Stimulated activated naive CD4-positive, alpha-beta T cell (primary cell): ENCODE measurements around the gene IL4R.

Experiments
- DNase-seq, 6 experiments: peaks; one replicate each; lab custom pipeline; 2025; lab: John Stamatoyannopoulos, UW

The IL4R gene

DNA sequence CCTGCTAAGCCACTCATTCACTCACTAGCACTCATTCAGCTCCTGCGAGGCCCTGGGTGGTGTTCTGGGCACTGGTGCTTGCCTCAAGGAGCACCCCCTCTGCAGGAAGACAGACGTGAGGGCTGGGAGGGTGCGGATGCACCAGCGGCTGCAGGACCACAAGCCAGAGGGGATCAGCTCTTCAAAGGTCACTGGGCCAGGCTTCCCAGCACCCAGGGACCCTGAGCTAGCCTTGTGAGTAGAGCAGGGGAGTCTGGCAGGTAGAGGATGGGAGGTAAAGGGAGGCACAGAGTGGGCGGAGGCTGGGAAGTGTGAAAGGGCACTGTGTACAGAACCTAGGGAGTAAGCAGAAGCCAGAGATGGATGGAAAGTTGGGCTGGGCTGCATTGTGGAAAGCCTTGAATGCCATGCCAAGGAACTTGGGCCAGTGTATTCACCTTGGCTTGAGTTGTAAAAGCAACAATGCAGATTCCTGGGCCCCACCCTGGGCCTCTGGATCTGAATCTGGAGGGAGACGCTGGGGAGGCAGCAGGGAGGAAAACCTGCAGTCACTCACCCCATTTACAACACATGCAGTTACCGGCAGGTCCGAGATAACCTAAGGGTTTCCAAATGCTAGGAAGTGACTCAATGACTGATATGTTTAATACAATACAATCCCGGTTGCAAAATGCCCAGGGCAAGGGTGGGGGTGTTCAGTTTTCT, 1.7 kb downstream of the IL4R start:
- DNase-seq, result peak; percentile 14 to 57 (median 34)

DNA sequence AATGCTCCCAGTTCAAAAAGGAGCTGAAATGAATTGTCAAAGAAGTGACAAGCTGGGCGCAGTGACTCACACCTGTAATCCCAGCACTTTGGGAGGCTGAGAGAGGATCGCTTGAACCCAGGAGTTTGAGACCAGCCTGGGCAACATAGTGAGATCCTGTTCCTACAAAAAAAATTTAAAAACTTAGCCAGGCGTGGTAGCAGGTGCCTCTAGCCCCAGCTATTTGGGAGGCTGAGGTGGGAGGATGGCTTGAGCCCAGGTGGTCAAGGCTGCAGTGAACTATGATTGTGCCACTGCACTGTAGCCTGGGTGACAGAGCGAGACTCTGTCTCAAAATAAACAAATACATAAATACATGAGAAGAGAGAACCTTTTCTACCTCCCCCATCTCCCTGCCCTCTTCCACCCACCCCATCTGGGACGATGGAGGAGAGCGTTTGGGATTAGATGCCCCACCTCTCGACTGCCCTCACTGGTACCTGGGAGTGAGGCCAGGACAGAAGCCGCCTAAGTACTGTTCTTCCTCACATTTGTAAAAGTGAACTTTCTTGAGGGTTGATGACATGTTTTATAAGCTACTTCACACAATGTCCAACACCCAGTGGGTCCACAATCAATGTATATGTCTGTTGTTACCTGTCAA, 2.4 kb downstream of the IL4R start:
- peak in 1 of 6 experiments; percentile 38 for DNase-seq

DNA sequence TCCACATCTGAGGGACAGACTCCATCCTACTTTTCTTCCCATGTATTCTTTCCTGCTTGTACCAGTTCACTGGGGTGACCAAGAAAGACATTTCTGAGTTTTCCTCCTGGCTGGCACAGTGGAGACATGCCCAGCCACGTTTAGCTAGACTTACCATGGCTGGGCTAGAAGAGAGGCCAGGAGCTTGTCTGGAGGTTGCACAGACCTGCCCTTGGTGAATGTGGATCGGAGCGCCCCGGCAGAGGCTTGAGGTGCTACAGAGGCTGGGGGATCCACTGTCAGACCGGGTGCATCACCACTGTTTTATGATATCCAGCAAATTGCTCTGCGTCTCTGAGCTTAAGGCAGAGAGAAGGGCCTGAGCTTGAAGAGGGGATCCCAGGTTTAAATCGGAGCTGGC, 3.5 kb downstream of the IL4R start:
- DNase-seq, result peak in 2 of 6 experiments; percentile 15 to 20

DNA sequence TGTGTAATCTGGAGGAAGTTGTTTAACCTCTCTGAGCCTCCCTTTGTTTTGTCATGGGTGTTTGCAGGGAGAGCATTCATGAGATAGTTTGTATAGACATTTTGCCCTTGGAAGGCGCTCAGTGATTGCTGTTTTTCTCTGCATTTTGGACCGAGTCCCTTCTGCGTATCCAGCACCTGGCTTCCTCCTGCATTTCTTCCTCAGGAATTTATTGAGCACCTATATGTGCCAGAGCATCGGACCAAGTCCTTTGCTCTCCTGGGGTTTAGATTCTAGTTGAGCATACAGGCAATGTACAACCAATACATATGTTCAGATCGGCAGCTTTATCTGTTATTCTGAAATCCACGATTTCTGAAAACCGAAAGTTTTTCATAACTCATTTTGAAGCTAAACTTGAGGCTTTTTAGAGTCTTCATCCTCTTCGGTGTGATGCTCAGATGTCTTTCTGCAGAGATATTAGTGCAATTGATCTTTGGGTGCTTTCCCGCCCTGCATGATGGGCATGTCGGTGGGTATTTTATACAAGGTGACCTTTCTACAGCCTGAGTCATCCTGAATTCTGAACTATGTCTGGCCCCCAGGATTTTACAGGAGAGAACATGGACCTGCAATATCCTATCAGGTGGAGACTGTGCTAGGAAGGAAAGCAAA, 4.1 kb downstream of the IL4R start:
- peak in 3 of 6 experiments; percentile 6 to 51 (median 29) for DNase-seq

DNA sequence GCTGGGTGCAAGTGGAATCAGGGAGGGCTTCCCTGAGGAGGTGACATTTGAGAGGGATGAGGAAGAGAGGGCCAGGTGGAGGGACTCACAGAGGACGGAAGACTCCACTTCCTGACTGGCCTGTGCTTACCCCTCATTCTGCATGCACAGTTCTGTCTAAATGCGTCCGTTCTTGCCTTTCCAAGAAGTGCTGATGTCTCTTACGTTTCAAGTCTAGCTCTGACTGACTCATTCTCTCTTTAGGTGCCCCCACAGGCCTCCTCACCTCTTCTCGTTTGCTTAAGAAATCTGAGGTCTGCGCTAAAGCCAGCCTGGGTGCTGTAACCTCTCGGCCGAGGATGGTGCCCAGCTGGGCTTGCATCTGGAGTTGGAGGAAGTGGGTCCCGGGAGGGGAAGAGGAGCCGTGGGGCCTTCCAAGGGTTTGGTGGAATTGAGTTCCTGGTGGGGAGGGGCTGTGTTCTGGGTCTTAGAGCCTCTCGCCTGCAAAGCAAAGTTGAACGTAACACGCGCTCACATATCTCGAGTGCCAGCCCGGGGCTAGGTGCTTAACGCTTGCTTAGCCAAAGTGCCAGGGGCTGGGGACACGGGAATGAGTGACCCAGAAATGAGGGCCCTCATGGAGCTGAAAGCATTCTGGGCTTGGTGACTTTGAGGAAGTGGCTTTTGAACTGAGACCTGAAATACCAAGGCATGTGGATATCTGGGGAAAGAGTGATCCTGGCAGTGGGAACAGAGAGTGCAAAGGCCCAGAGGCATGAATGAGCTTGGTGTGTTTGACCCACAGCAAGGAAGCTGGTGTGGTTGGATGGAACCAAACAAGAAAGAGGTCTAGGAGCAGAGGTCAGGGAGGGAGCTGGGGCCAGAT, 4.8 kb downstream of the IL4R start:
- peak in 5 of 6 experiments; percentile 34 to 63 (median 49) for DNase-seq

DNA sequence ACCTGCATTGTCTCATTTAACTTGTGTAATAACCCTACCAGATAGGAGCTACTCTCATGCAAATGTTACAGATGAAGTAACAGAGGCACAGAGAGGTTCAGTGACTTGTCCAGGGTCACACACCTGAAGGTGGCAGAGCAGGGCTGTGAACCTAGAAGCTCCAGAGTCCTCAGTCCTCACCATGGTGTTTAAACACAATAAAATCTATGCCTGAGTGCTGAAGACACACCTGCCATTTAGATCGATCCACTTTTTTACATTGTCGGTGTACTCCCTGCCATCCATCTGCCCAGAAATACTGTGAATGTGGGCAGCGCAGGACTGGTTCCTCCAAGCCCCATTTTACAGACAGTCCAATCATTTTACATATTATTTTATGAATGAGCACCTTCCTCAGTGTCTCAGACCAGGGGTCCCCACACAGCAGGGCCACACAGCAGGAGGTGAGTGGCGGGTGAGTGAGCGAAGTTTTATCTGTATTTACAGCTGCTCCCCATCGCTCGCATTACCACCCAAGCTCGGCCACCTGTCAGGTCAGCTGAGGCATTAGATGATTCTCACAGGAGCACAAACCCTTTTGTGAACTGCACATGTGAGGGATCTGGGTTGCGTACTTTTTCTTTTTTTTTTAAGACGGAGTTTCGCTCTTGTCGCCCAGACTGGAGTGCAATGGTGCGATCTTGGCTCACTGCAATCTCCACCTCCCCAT, 5.6 kb downstream of the IL4R start:
- DNase-seq, result no peak

DNA sequence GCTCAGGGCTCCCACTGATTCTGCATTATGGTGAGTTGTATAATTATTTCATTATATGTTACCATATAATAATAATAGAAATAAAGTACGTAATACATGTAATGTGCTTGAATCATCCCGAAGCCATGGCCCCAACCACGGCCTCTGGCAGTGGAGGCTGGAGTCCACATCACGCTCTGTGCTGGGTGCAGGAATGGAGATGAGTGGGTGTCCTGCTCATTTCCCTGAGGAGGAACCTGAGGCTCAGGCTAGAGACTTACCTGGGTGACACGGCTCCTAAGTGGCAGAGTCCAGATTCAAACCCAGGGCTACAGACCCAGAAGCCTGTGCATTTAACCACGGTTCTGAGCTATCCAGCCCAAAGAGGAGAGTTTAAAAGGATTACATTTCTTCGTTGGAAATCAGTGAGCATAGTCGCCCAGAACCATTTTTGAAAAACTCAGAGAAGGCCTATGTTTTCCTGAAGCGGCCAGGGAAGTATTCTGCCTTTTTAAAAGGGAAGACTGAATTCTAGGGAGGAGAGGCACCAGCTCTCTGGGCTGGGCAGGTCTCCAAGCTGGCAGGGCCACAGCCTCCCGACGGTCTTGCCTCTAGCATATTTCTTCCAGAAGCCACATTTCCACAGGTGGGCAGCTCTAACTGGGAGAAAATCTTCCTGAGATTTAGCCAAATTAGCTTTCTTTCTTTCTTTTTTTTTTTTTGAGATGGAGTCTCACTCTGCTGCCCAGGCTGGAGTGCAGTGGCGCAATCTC, 6.7 kb downstream of the IL4R start:
- DNase-seq, result no peak

DNA sequence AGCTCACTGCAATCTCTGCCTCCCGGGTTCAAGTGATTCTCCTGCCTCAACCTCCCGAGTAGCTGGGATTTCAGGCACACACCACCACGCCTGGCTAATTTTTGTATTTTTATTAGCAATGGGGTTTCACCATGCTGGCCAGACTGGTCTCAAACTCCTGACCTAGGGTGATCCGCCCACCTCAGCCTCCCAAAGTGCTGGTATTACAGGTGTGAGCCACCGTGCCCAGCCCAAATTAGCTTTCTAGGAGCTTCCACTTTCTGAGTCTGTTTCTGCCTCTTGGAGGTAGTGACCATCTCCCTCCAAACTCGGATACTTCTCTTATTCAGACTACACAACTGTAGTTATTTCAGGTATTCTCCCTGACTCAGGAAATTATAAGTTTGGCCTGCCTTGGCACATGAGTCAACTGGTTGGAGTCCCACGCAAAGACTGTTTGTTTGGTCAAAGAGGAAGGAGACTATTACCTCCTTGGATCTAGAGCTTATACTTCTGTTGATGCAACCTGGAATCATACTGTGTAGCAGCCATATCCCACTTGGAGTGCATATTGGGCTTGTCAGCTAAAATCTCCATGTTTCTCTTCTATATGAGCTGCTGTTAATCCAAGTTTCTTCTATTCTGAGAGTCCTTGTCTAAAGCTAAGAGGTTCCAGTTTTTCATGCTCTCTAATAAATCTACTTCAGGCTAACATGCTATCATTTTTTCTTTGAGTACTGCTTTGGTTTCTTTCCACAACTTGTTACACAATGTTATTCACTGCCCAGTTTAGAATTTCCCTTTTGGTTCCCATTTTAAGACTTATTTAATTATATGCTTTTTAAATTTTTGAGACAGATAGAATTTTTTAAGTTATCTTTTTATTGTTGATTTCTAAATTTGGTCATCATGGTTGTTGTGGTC, 7.5 kb downstream of the IL4R start:
- no peak for DNase-seq

DNA sequence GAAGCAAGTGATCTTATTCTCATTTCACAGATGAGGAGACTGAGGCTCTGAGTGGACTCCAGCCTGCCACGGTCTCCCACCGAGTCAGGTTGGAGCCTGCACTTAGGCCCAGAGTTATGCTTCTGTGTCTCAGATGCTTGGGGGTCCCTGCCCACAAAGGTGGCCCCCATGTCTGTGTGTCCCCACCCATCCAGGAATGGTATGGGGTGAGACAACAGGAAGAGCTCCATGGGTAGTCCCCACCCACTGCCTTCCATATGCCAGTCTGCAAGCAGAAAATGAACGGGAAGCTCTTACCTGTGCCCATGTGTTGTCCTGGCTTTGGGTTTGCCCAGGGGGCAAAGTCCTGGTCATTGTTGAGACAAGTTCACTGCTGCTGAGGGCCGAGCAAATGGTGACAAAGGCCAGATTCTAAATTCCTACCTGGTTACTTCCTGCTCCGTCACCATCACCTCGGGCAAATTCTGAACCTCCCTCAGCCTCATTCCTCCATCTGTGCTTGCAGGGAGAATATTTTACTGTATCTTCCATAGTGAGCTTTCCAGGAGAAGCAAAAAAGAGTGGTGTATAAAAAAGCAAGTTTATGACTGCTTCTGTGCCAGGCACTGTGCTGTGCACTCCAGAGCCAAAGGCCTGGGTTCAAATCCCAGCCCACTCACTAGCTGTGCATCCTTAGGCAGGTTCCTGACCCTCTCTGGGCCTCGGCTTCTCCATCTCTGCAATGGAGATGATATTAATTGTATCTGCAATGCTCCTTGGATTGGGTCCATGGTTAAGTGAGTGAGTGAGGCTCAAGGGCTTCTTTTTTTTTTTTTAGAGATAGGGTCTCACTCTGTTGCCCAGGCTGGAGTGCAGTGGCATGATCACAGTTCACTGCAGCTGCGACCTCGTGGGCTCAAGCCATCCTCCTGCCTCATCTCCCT, 9.3 kb downstream of the IL4R start:
- no peak for DNase-seq

DNA sequence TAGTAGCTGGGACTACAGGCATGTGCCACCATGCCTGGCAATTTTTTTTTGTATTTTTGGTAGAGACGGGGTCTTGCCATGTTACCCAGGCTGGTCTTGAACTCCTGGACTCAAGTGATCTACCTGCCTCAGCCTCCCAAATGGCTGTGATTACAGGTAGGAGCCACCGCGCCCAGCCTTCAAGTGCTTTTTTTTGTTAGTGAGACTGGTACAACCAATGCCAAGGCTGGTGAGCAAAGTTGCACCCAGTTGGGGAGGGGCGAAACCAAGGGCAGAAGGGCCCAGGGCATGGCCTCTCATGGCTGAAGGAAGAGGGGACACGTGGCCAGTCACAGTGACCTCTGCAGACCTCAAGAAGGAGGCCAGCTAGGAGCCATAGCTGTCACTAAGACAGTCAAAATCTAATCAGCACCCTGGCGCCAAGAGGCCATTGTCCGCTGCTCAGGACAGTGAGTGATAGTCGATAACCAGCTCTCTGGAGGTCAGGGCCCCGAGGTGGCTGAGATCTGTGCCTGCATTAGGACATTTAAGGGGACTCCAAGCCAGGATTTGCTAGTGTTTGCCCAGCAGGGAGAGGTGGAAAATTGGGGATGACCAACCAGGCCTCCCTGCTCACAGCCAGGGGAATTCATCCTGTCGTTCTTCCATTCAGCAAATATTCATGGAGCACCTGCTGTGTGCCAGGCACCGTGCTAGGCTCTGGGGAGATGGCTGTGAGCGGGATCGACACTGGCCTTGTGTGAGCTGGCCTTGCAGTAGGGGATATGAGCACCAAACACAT, 10.2 kb downstream of the IL4R start:
- DNase-seq, result no peak

DNA sequence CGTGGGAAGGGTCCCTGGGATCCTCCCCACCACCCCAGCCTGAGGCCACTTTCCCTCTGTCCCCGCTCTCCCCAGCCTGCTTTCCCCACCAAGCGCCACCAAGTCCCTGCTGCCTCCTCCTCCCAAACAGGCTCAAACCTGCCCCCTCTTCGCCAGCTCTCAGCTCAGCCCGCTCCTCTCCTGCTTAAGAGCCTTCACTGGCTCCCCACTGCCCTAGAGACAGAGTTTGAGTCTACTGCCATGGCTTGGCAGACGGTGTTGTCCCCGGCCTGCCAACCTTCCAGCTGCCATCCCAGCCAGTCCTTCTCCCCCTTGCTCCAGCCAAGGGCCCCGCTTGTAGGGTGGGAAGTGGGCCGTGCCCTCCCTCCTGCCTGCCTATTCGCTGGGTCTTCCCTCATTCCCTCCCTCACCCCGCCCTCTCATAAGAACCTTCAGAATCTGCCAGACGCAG, 11.1 kb downstream of the IL4R start:
- no peak for DNase-seq

DNA sequence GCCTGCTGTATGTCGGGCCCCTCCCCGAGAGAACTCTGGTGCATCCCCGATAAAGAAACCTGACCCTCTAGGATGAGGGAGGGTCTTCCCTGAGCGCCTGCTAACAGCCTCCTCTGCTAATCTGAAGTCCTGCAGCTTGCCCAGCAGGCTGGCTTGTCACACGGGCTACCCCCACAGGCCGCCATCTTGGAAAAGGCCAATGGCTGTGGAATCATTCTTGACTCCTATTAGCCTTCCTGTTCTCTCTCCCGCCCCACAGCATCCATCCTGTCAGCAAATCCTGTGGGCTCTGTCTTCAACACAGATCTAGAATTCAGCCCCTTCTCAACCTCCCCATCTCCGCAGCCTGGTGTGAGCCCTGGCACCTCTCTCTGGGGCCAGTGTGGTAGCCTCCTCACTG, 12.0 kb downstream of the IL4R start:
- DNase-seq, result no peak

DNA sequence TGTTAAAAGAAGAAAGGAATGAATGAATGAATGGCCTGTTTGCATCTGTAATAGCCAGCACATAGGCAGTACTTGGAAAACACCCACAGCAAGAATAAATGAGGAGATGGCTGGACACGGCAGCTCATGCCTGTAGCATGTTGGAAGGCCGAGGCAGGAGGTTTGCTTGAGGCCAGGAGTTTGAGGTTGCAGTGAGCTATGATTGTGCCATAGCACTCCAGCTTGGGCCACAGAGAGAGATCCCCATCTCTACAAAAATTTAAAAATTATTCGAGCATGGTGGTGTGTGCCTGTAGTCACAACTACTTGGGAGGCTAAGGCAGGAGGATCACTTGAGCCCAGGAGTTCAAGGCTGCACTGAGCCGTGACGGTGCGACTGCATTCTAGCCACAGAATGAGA, 12.5 kb downstream of the IL4R start:
- DNase-seq, result no peak

DNA sequence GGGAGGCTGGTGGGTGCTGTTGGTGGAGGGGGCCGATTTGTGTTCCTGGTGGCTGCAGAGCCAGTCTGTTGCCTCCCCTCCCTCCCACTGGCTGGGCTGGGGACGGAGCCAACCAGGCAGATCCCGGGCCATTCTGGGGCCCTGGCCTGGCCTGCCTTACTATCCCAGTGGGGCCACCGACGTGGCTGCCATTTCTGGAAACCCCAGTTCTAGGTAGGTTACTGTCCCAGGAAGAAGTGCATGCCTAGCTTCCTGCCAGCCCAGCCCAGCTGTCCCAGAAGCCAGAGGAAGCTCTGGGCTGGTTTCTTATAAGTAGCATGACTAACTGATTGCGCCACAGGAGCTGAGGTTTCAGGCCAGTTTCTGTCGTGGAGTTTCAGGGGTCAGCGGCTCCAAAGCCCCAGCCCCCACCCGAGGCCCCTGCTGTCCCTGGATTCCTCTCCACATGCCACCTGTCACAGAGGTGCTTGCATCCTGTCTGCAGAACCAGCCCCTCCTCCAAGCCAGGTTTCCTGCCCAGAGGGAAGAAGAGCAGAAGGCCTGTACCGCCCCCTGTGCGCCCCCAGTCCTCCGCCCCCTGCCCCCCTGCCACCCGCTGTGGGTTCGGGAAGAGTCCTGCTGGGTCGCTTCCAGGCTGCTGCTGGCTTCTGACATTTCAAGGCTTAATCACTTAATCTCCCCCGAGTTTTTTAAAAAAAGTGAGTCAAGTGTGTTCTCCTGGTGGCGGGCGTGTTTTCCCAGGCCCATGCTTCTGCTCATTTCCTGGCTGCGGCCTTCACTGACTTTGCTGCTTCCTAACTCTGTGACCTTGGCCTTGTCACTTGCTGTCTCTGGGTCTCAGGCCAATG, 13.2 kb downstream of the IL4R start:
- peak; percentile 4 to 44 (median 20) for DNase-seq

DNA sequence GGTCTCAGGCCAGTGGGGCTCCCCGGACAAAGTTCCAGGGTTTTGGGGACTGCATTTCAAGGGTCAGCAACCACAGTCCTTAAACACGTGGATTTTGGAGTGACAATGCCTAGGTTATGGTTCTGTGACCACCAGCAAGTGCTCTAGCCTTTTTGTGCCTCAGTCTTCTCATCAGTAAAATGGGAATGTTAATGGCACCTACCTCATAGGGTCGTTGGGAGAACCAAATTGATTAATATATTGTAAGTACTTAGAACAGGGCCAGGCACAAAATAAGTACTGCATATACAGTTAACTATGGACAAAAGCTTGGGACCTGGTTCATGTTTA, 13.8 kb downstream of the IL4R start:
- DNase-seq, result no peak

DNA sequence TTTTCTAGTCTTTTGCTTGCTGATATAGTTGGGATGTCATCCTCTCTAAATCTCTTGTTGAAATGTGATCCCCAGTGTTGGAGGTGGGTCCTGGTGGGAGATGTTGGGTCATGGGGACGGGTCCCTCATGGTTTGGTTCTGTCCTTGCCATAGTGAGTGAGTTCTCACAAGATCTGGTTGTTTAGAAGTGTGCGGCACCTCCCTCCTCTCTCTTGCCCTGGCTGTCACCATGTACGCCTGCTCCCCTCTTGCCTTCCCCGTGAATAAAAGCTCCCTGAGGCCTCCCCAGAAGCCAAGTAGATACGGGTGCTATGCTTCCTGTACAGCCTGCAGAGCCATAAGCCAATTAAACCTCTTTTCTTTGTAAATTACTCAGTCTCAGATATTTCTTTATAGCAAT, 15.2 kb downstream of the IL4R start:
- DNase-seq, result no peak
